GM12892 (cell line): ENCODE measurements around the gene DRGX.

Experiments
- POLR2A ChIP-seq: IDR thresholded peaks from 2 replicates; pipeline ENCODE4 v1.6.1; 2011; ENCODE audit warnings: low read depth, low read length, control low read depth
- POLR2AphosphoS5 ChIP-seq: IDR thresholded peaks from 2 replicates; pipeline ENCODE4 v1.6.1; 2011; ENCODE audit warnings: low read depth, low read length, control low read depth
- TAF1 ChIP-seq: IDR thresholded peaks from 2 replicates; pipeline ENCODE4 v1.6.1; 2011; ENCODE audit warnings: low read depth, mild to moderate bottlenecking, control low read depth, low read length, borderline replicate concordance

GRCh38 chr10:49379596-49380410, 16.1 kb downstream of the DRGX start:
- TF ChIP-seq POLR2A (no peak), POLR2AphosphoS5 (no peak), TAF1 (no peak)
